GM19023 (cell line): ENCODE results near the gene RILPL1.
"Not testable (repeated sequence)": the region's sequence is repeated elsewhere in the genome, so short reads cannot be mapped to it uniquely, and the experiment has no call there.

Experiments
- ATAC-seq: cut with Tn5 transposase; IDR thresholded peaks from one replicate; pipeline ENCODE4 v1.9.1; 2021; ENCODE audit warnings: mild to moderate bottlenecking, moderate library complexity; ENCODE audit not compliant: unreplicated experiment

RILPL1 gene

GRCh38 chr12:123530668-123531067, 2.9 kb downstream of the RILPL1 start:
- no peak for ATAC-seq

GRCh38 chr12:123529686-123530085, 3.8 kb downstream of the RILPL1 start:
- ATAC-seq = no peak

GRCh38 chr12:123528858-123529257, 4.7 kb downstream of the RILPL1 start:
- no peak for ATAC-seq

GRCh38 chr12:123526542-123527080, 6.9 kb downstream of the RILPL1 start:
- no peak for ATAC-seq

- no peak for ATAC-seq
These were observed 9.1 kb downstream of the RILPL1 start for GRCh38 chr12:123524378-123524777.

- no peak for ATAC-seq
These were observed 10.0 kb downstream of the RILPL1 start for GRCh38 chr12:123523518-123523917.

- ATAC-seq = no peak
These were observed 11.4 kb downstream of the RILPL1 start for GRCh38 chr12:123522164-123522563.

GRCh38 chr12:123520567-123521474, 12.7 kb downstream of the RILPL1 start:
- ATAC-seq = no peak

- no peak for ATAC-seq
These were observed 14.1 kb downstream of the RILPL1 start for GRCh38 chr12:123519141-123520001.

- no peak for ATAC-seq
These were observed 17.2 kb downstream of the RILPL1 start for GRCh38 chr12:123516216-123516780.

GRCh38 chr12:123514582-123515221, 18.8 kb downstream of the RILPL1 start:
- ATAC-seq = not testable (repeated sequence)

GRCh38 chr12:123513805-123514204, 19.7 kb downstream of the RILPL1 start:
- ATAC-seq = no peak

GRCh38 chr12:123512838-123513665, 20.5 kb downstream of the RILPL1 start:
- ATAC-seq = no peak

- ATAC-seq = no peak
These were observed 26.7 kb downstream of the RILPL1 start for GRCh38 chr12:123506843-123507236.

GRCh38 chr12:123506059-123506842, 27.3 kb downstream of the RILPL1 start:
- ATAC-seq = no peak

GRCh38 chr12:123502163-123502704, 31.3 kb downstream of the RILPL1 start:
- no peak for ATAC-seq

GRCh38 chr12:123499332-123499731, 34.2 kb downstream of the RILPL1 start:
- no peak for ATAC-seq

GRCh38 chr12:123498126-123498825, 35.2 kb downstream of the RILPL1 start:
- no peak for ATAC-seq
